HG03457 (cell line): Measurements from ENCODE around the gene SORBS1.
A peak's percentile ranks its signal among the peaks of the same experiment; 100 is the strongest.

Source experiments
- ATAC-seq: cut with Tn5 transposase; IDR thresholded peaks from one replicate; pipeline ENCODE4 v1.9.1; 2021; ENCODE audit warnings: moderate number of reproducible peaks; ENCODE audit not compliant: unreplicated experiment

Gene SORBS1

DNA sequence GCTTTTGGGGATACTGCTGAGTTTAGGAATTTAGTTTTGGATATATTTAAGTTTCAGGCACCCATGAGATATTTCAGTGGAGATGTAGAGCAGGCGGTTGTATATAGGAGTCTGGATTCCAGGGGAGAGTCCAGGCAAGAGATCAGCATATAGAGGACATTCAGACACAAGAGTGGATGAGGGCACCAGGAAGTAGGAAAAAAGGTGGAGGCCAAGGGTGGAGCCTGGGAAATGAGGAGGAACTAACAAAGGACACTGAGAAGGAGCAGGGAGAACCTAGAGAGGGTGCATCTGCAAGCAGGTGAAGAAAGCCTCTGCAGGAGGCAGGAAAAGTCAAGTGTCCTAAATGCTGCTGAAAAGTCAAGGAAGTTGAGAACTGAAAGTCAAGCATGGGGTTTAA, 257.2 kb downstream of the SORBS1 start:
- no peak for ATAC-seq

- no peak for ATAC-seq
Observed at GRCh38 chr10:95303535-95303934, 257.6 kb downstream of the SORBS1 start.

DNA sequence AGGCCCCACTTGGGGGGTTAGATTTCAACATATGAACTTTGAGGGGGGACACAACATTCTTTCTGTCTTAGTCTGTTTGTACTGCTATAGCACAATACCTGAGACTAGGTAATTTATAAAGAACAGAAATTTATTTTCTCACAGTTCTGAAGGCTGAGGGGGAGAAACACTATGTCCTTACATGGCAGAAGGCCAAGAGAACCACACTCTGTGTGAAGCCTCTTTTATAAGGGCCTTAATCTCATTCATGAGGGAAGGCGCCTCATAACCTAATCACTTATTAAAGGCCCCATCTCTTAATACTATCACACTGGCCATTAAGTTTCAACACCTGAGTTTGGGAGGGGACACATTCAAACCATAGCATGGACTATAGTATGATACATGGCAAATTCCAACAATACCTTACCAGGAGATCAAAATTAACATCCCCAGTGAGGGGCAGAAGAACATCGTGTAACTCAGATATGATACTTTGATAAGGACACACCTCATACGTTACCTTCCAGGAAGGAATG, 261.1 kb downstream of the SORBS1 start:
- no peak for ATAC-seq

GRCh38 chr10:95297402-95297801, 263.8 kb downstream of the SORBS1 start:
- ATAC-seq: no peak

DNA sequence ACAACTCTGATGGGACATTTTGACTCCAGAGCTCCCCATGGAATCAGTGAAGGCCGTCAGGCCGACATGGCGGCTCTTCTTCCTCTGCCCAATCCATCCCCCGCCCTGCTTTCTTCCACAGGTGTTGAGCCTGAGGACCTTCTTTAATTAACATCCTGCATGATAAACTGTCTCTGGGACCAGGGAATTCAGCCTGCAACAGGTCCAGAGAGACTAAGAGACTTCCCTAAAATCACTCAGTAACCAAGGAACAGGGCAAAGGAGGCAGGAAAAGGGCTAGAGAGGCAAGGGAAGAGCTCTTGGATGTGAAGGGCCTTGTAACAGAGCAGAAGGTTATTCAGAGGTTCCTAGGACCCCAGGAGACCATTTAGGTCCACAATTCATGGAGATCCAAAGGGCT, 264.4 kb downstream of the SORBS1 start:
- no peak for ATAC-seq

- ATAC-seq: peak; percentile 76
Observed at GRCh38 chr10:95295031-95295755, 266.0 kb downstream of the SORBS1 start.

- no peak for ATAC-seq
Observed at GRCh38 chr10:95293631-95294030, 267.5 kb downstream of the SORBS1 start.

DNA sequence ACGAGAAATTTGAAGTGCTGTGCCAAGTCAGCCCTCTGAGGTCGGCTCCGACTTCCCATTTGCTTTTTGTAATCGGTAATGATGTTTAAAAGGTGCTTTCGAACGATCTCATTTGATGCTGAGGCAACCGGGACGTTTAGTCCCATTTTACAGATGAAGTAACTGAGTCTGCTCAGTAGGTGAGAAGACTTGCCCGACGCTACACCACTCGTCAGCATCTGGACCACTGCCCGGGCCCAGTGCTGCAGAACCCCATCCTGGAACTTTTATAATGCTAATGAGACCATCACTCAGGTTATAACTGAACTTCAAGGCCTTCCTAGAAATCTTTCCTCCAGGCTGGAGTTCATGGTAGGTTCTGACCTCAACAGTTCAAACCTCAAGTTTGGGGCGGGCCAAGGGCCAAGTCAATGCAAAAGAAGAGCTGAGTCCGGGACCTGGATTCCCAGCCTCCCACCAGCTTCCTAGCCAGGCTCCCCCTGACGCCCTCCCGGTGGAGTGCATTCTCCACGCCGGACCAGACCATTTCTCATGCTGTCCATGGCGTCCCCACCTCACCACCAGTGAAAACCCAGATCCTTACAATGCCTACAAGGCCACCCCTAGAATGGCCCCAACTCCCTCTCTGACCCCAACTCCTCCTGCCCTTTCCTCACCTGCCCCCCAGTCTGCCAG, 269.7 kb downstream of the SORBS1 start:
- ATAC-seq: no peak

DNA sequence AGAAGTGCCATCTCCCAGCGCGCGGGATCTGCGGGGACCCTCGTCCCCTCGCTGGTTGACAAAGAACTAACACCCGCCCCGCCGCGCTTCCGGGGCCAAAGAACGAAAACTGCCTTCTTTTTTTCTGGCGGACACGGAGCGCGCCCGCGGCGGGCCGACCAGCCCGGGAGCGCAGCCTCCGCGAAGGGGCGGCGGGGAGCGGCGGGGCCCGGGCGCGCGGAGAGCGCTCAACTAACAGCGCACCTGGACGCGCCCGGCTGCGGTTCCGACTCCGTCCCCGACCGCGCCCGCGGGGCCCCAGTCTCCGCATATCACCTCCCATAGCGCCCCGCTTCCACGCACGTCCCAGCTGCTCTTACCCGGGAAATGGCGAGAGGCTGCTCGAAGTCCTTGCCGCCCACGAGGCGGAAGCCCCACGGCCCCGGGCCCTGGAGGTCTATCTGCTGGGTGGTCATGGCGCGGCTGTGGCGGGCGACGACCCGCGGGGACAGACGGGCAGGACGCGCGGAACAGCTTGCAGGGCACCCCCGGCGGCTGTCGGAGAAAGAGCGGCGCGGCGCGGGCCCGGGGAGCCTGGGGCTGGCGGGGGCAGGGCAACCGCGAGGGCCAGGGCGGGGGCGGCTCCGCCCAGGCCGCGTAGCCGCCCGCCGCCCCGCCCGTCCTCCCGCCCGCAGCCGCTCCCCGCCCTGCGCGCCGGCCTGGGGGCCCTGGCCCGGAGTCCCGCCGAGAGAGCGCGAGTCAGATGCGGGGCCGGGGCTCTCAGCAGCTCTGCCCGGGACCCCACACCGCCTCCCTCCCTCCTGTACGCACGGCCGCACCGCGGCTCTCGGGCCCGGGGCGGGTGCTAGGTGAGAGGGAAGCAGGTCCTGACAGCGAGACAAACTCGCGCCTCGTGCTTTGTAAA, 270.5 kb downstream of the SORBS1 start, which contains the start of gene PDLIM1:
Gene PDLIM1 (minus strand): TSS at position 543 of the 904 bp plus-strand sequence. CDS start 88 bp downstream, at position 455.
- peak; percentile 31 for ATAC-seq

DNA sequence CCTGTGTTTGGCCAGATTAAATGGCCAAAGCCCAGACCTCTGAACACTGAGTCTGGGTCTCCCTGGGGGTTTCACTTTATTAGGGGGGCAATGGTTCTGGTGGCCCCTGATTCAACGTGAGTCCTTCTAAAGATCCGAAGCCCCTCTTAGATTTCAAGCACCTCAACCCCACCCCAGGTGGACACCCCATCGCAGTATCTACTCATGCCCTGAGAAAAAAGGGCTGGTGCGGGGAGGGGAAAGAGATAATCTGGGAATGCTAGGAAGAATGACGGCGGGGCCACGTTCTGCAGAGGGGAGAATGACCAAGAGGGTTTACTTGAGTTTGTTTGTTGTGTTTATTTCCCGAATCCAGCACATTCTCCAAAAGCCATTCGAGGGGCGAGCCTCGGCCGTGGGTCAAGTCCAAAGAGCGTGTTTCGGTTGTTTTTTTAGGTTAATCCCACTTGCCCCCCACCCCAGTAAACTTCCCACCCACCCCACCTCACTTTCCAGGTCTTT, 271.2 kb downstream of the SORBS1 start:
- no peak for ATAC-seq

DNA sequence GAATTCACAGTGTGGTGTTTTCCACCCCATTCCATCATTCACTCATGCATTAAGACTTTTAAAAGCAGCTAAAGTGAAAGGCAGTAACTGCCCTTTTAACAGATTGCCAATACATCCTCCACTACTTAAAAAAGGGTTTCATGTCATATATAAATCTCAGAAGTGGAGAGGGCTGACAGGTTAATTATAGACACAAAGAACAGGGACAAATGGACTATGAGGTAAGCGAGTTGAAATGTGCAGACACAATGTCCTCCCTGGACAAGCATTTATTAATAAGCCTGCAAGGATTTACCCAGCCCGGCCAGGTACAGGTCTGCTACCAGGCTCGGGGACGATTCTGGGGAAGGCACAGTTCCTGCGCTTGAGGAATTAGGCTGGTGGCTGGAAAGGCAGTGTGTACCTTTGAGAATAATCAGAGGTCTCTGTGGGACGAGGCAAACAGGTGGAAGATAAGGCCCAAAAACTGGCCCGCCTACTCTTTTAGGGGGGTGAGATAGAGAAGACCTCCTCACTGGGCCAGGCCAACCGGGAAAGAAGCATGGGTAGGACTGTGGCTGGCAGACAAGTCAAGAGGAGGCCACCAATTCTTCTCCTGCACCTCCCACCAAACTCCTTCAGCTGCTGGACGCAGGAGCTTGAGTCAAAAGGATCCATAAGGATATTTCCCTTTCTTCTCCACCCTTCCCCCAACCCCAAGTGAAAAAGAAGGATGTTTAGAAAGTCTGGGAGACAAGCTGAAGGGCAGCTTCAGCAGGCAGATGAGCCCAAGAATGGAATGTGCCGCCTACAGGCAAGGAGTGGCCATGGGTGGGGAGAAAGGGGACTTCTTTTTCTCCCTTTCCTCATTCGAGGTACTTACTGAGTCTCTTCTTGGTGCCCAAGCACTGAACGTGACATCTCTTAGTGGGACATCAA, 271.9 kb downstream of the SORBS1 start:
- ATAC-seq: no peak

DNA sequence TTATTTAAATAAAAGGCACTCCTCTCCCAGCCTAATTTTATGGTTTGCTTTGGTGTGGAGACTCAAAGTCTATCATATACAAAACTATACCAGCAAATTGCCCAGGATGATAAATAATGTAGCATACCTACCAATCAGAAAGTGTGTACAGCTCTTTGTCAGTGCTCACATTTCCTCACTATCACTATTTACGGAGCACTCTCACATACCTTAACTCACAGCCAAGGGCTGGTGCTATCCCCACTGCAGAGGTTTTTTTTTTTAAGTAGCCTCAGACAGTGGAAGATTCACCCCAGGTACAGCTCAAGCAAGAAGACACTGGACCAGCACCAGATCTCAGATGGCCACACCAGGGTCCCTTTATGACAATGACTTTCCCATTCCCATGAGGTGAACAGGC, 272.9 kb downstream of the SORBS1 start:
- ATAC-seq: no peak

DNA sequence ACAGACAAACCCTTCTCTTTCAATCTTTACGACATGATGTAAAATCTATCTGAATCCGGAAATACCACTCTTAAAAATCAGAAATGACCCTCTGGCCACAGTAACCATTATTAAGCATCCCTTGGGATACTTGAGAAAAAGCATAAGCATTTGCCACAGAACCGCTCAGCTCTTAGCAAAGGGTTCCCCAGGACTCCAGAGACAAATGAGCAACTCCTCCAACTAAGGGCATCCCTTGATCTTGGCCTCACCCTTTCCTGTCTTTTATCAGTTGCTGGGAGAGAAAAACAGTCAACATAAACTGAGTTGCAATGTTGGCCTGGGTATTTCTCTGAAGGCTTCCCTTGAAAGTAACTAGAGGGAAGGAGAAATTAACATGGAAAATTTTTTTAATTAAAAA, 273.9 kb downstream of the SORBS1 start:
- ATAC-seq: no peak

DNA sequence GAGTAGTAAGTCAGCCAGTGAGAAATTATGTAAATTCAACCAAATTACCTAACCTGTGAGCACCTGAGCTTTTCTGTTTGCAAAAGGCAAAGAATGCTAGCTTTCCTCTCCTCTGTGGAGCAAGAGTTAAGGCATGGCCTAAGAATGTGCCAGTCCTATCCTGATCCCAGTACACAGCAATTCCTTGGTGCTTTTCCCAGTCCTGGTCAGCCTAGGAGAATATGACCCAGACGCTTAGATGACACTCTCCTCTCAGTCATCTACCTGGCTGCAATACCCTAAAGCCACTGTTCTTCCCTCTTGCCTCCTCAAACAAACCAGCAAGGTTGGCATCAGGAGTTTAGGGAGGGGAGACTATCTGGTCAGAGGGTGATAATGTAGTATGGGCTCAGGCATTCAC, 274.5 kb downstream of the SORBS1 start:
- ATAC-seq: no peak

DNA sequence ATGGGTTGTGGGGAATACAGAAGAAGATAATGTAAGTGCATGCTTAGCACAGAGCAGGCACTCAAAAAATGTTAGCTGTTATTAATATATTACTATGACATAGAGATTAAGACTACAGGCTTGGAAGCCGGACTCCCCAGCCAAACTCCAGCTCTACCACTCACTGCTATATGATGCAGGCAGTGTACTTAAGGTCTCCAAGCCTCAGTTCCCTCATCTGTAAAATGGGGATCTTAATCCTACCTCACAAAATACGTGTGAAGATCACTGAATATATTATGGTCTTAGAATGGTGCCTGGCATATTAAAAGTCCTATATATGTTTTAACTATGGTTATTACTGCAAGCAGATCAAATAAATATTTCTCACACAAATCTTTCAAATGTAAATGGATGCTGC, 275.6 kb downstream of the SORBS1 start:
- ATAC-seq: no peak

GRCh38 chr10:95284807-95285206, 276.4 kb downstream of the SORBS1 start:
- peak; percentile 43 for ATAC-seq

GRCh38 chr10:95282107-95282506, 279.1 kb downstream of the SORBS1 start:
- no peak for ATAC-seq

DNA sequence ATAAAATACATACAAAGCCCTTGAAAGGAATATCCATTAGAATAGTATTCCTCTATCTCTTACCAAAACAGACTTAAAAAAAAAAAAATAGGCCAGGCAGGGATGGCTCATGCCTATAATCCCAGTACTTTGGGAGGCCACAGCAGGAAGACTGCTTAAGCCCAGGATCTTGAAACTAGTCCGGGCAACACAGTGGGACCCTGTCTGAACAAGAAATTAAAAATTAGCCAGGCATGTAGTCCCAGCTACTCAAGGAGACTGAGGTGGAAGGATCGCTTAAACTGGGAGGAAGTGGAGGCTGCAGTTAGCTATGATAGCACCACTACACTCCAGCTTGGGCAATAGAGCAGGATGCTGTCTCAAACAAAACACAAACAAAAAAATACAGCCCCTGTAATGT, 280.0 kb downstream of the SORBS1 start:
- ATAC-seq: no peak

DNA sequence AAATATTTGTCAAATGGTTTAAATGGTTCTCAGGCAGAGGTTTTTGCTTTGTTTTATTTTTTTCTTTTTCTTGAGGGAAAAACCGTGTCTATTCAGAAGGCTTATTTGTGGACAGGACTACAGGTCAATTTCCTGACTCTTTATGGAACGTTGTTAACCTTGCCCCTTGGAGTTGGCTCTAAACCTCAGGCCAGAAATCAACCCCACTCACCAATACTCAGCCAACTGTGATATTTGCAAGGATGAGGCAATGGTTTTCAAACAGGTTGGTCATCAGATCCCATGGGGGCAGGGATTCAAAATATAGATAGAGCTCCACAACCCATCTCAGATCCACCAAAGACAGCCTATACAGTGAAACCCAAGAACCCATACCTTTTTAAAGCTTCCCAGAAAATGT, 280.5 kb downstream of the SORBS1 start:
- no peak for ATAC-seq
